H1 (cell line): ENCODE data around the gene SV2C. TPM values are rescaled to one million over a fixed set of nuclear protein-coding genes. Genes with fewer than 3 reads are reported as not detected.

Experiments used
- CTCF ChIA-PET: fragments of 300-600 bp; sonication (Branson Sonifier 250); formaldehyde crosslinking; loops from one replicate; lab custom pipeline; 2021; ENCODE audit not compliant: partially characterized antibody; lab: Charles Lee
- POLR2A ChIA-PET: fragments of 300-600 bp; sonication (Branson Sonifier 250); formaldehyde crosslinking; loops from one replicate; lab custom pipeline; 2021; ENCODE audit warnings: inconsistent platforms; ENCODE audit not compliant: partially characterized antibody; lab: Charles Lee
- DNase-seq, 2 experiments: peaks; one replicate each; pipeline versions ENCODE4 v3.0.0 to v3.0.0-alpha.2; 2010 to 2022; ENCODE audit warnings: low spot score in 2 of 2, low read depth in 1 of 2, mixed read lengths in 1 of 2
- FAIRE-seq: peaks from 2 replicates; lab custom pipeline; 2011; peaks lifted over from hg19 to GRCh38; lab: Jason Lieb, UNC
- H2AFZ ChIP-seq: 2 replicates; pipeline ENCODE4 v1.8.1; 2012; ENCODE audit warnings: low read length, inconsistent platforms
- H2AK5ac ChIP-seq: 2 replicates; pipeline ENCODE4 v1.6.1; 2013; ENCODE audit warnings: low read depth, low read length
- H2BK120ac ChIP-seq: replicated peaks from 2 replicates; pipeline ENCODE3; 2013; ENCODE audit warnings: low read depth, low read length, inconsistent platforms
- H2BK12ac ChIP-seq: 2 replicates; pipeline ENCODE4 v1.6.1; 2013; ENCODE audit warnings: low read depth, low read length
- H2BK15ac ChIP-seq: 2 replicates; pipeline ENCODE4 v1.6.1; 2013; ENCODE audit warnings: low read length
- H2BK20ac ChIP-seq: 2 replicates; pipeline ENCODE4 v1.6.1; 2013; ENCODE audit warnings: low read length
- H2BK5ac ChIP-seq: 2 replicates; pipeline ENCODE4 v1.6.1; 2013; ENCODE audit warnings: low read depth, low read length
- H3K14ac ChIP-seq: 2 replicates; pipeline ENCODE4 v1.6.1; 2013; ENCODE audit warnings: inconsistent platforms; ENCODE audit not compliant: insufficient read length
- H3K18ac ChIP-seq: 2 replicates; pipeline ENCODE4 v1.6.1; 2013; ENCODE audit warnings: low read length; ENCODE audit errors: extremely low read depth
- H3K23ac ChIP-seq: 2 replicates; pipeline ENCODE4 v1.6.1; 2013; ENCODE audit warnings: inconsistent platforms; ENCODE audit not compliant: insufficient read length
- H3K23me2 ChIP-seq: 2 replicates; pipeline ENCODE4 v1.6.1; 2013; ENCODE audit warnings: low read depth, low read length
- H3K27ac ChIP-seq: 2 replicates; pipeline ENCODE4 v1.6.1; 2011; ENCODE audit warnings: low read depth, low read length, inconsistent platforms
- H3K27me3 ChIP-seq, 4 experiments: replicated peaks in 1 of 4; 1 replicate in 1 of 4; 2 replicates in 3 of 4; pipeline versions ENCODE4 v1.6.1 to v1.8.1; 2011 to 2013; ENCODE audit warnings: low read length in 3 of 4, mild to moderate bottlenecking in 3 of 4, inconsistent platforms in 2 of 4, mixed read lengths in 2 of 4, moderate library complexity in 1 of 4; ENCODE audit not compliant: control insufficient read depth in 3 of 4, insufficient read depth in 3 of 4; ENCODE audit errors: extremely low read depth in 1 of 4
- H3K36me3 ChIP-seq, 4 experiments: 2 replicates each; pipeline versions ENCODE4 v1.6.1 to v1.8.1; 2011 to 2013; ENCODE audit warnings: mild to moderate bottlenecking in 4 of 4, low read length in 3 of 4, moderate library complexity in 2 of 4, control low read depth in 1 of 4, inconsistent platforms in 1 of 4; ENCODE audit not compliant: insufficient read depth in 4 of 4, control insufficient read depth in 2 of 4
- H3K4ac ChIP-seq: replicated peaks from 2 replicates; pipeline ENCODE3; 2013; ENCODE audit warnings: low read length, low read depth, mixed read lengths, inconsistent platforms; ENCODE audit not compliant: insufficient read length
- H3K4me1 ChIP-seq, 4 experiments: replicated peaks in 1 of 4; 1 replicate in 1 of 4; 2 replicates in 3 of 4; pipeline versions ENCODE4 v1.6.1 to v1.8.1; 2011 to 2013; ENCODE audit warnings: low read length in 3 of 4, inconsistent platforms in 2 of 4, mixed read lengths in 1 of 4; ENCODE audit not compliant: insufficient read depth in 4 of 4, control insufficient read depth in 3 of 4
- H3K4me2 ChIP-seq, 2 experiments: 2 replicates each; pipeline versions ENCODE4 v1.6.1 to v1.8.1; 2011 to 2013; ENCODE audit warnings: low read depth in 2 of 2, low read length in 2 of 2, control low read depth in 1 of 2, inconsistent platforms in 1 of 2, mild to moderate bottlenecking in 1 of 2; ENCODE audit not compliant: insufficient read depth in 1 of 2
- H3K4me3 ChIP-seq, 4 experiments: fragments of 200-600, 300-600 bp in 1 of 4; sonication (generic), shearing (Covaris generic), sonication (Bioruptor Twin) in 1 of 4; 2 replicates each; pipeline versions ENCODE4 v1.5.1 to v1.8.1; 2011 to 2016; ENCODE audit warnings: low read length in 4 of 4, low read depth in 3 of 4, control low read depth in 2 of 4, inconsistent platforms in 2 of 4, mild to moderate bottlenecking in 2 of 4, mixed read lengths in 1 of 4, moderate library complexity in 1 of 4; ENCODE audit not compliant: insufficient read depth in 2 of 4; ENCODE audit errors: extremely low read depth in 1 of 4
- H3K56ac ChIP-seq: replicated peaks from 2 replicates; pipeline ENCODE3; 2013; ENCODE audit warnings: low read depth, mild to moderate bottlenecking, mixed read lengths, low read length, inconsistent platforms; ENCODE audit not compliant: insufficient read length
- H3K79me1 ChIP-seq: 2 replicates; pipeline ENCODE4 v1.6.1; 2013; ENCODE audit warnings: low read depth, low read length, control low read depth
- H3K79me2 ChIP-seq, 2 experiments: 2 replicates each; pipeline versions ENCODE4 v1.6.1 to v1.8.1; 2012 to 2013; ENCODE audit warnings: low read length in 2 of 2, mild to moderate bottlenecking in 2 of 2, inconsistent platforms in 1 of 2; ENCODE audit not compliant: insufficient read depth in 2 of 2, control insufficient read depth in 1 of 2
- H3K9ac ChIP-seq, 4 experiments: replicated peaks in 1 of 4; 1 replicate in 1 of 4; 2 replicates in 3 of 4; pipeline versions ENCODE4 v1.6.1 to v1.8.1; 2011 to 2013; ENCODE audit warnings: low read depth in 3 of 4, low read length in 3 of 4, control low read depth in 2 of 4, mild to moderate bottlenecking in 2 of 4, moderate library complexity in 2 of 4, inconsistent platforms in 1 of 4; ENCODE audit errors: extremely low read depth in 1 of 4
- H3K9me3 ChIP-seq, 2 experiments: 2 replicates each; pipeline versions ENCODE4 v1.6.1 to v1.8.1; 2012 to 2013; ENCODE audit warnings: mild to moderate bottlenecking in 2 of 2, moderate library complexity in 2 of 2, control low read depth in 1 of 2, inconsistent platforms in 1 of 2, low read depth in 1 of 2, low read length in 1 of 2, mixed read lengths in 1 of 2; ENCODE audit not compliant: insufficient read depth in 2 of 2
- H4K20me1 ChIP-seq, 2 experiments: replicated peaks in 1 of 2; 2 replicates each; pipeline versions ENCODE3 to v1.8.1; 2011 to 2013; ENCODE audit warnings: inconsistent platforms in 2 of 2, low read length in 2 of 2, mild to moderate bottlenecking in 1 of 2; ENCODE audit not compliant: insufficient read depth in 2 of 2, control insufficient read depth in 1 of 2
- H4K5ac ChIP-seq: 2 replicates; pipeline ENCODE4 v1.6.1; 2013; ENCODE audit warnings: low read length, low read depth, mixed read lengths, inconsistent platforms; ENCODE audit not compliant: insufficient read length
- H4K8ac ChIP-seq: 2 replicates; pipeline ENCODE4 v1.8.0; 2013; ENCODE audit warnings: mild to moderate bottlenecking, moderate library complexity, low read length, inconsistent platforms; ENCODE audit not compliant: insufficient read depth; ENCODE audit errors: extremely low read depth
- H4K91ac ChIP-seq: replicated peaks from 2 replicates; pipeline ENCODE3; 2013; ENCODE audit warnings: low read length, mixed read lengths, inconsistent platforms; ENCODE audit not compliant: insufficient read length
- GTF2F1 ChIP-seq: IDR thresholded peaks from 2 replicates; pipeline ENCODE4 v1.6.1; 2012; ENCODE audit warnings: low read depth, low read length, improper control_type of control experiment, borderline replicate concordance
- NANOG ChIP-seq: IDR thresholded peaks from 2 replicates; pipeline ENCODE4 v1.6.1; 2011; ENCODE audit warnings: low read length, low read depth, mild to moderate bottlenecking, inconsistent platforms; ENCODE audit not compliant: insufficient read depth, poor library complexity, severe bottlenecking
- WGBS, 2 experiments: shearing (Covaris generic) in 1 of 2; methylation state at CpG; one replicate each; pipeline versions ENCODE4 v1.1.6 to v1.1.7; 2013 to 2015; ENCODE audit warnings: low lambda C conversion rate in 2 of 2, mixed read lengths in 2 of 2, inconsistent platforms in 1 of 2, low coverage in 1 of 2, missing lambda C conversion rate in 1 of 2; ENCODE audit not compliant: insufficient replicate concordance in 2 of 2, insufficient coverage in 1 of 2, insufficient read length in 1 of 2; ENCODE audit errors: extremely low coverage in 1 of 2, missing lambda C conversion rate in 1 of 2; 5-methylcytosine and 5-hydroxymethylcytosine counted together
- polyA plus RNA-seq, 7 experiments: library from polyadenylated mRNA; depleted of rRNA in 3 of 7; stranded (reverse) in 5 of 7; unstranded in 2 of 7; fragments of >200 nt in 5 of 7; fragments of 200-250 nt in 2 of 7; gene quantifications; 1 replicate in 5 of 7; 2 replicates in 1 of 7; 4 replicates in 1 of 7; pipeline versions ENCODE4 v1.2.1 to v1.2.3, GENCODE V29; 2011 to 2013; ENCODE audit warnings: missing spikeins in 2 of 7, mixed read lengths in 2 of 7
- total RNA-seq: library from RNA; stranded (reverse); fragmentation: NEBNext Ultra II Directional; extraction: Animal tissue kit (Norgen Biotek cat#: 25700); gene quantifications from 2 replicates; pipeline ENCODE4 v1.2.1, GENCODE V29; 2021

Gene SV2C
- total and polyA plus RNA-seq, 2 of the 8 experiments (the other 6 are each of a cell fraction or from before 2014, with no cell fraction given), result 0.08 to 0.24 TPM

DNA sequence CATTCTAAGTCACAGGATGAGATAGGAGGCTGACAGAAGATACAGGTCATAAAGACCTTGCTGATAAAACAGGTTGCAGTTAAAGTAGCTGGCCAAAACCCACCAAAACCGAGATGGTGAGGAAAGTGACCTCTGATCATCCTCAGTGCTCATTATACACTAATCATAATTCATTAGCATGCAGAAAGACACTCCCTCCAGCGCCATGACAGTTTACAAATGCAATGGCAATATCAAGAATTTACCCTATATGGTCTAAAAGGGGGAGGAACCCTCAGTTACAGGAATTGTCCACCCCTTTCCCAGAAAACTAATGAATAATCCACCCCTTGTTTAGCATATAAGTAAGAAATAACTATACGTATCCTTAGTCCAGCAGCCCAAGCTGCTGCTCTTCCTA is 256.7 kb downstream of the SV2C start:
- Histone ChIP-seq H3K4me1 (peaks cover 2 to 11% (median 3%) of the 10 kb centered on the region in 4 experiments), H3K79me1 (no peaks in the 10 kb centered on the region), H3K18ac (no peak overlapping the region), H3K4me2 (no peak overlapping the region), H3K14ac (no peak overlapping the region), H2AK5ac (no peak overlapping the region), H3K27ac (no peak overlapping the region), H3K27me3 (no peaks in the 10 kb centered on the region), H4K8ac (no peak overlapping the region), H3K56ac (no peak overlapping the region), H2BK5ac (no peak overlapping the region), H3K4ac (no peak overlapping the region), H3K9me3 (peaks cover 5 to 10% of the 10 kb centered on the region in 2 experiments; a peak in 3 of 4 replicates), H2BK15ac (no peak overlapping the region), H3K9ac (no peak overlapping the region), H3K79me2 (no peaks in the 10 kb centered on the region), H3K36me3 (peaks cover 0 to 5% (median 0%) of the 10 kb centered on the region in 4 experiments; a peak in 1 of 8 replicates), H3K4me3 (no peak overlapping the region), H2BK120ac (no peak overlapping the region), H3K23ac (no peak overlapping the region), H4K5ac (no peak overlapping the region), H2BK20ac (no peak overlapping the region), H2AFZ (no peak overlapping the region), H3K23me2 (no peaks in the 10 kb centered on the region), H4K20me1 (no peaks in the 10 kb centered on the region), H4K91ac (no peak overlapping the region), H2BK12ac (no peak overlapping the region)
- CTCF ChIA-PET, result interaction anchor here (1.2 kb wide), 1 partner anchor 30 kb away, joined by 3 read pairs; no protein-coding TSS in a partner anchor
- TF ChIP-seq GTF2F1, result no peak
- no peak for TF ChIP-seq NANOG
- no peak for DNase-seq
- POLR2A ChIA-PET, result no interaction called here
- WGBS, 2 experiments, result 88% methylated on average over 3 of the region's 3 CpGs; no CpG with 5 or more reads in 1 of the 2 experiments
- FAIRE-seq, result no peak
